ENCODE data around the gene C5AR2. TPM values are rescaled to one million over a fixed set of nuclear protein-coding genes. Genes with fewer than 3 reads are reported as not detected.

Gene C5AR2
- polyA plus RNA-seq, 1 of the 3 experiments (the other 2 are of a cell fraction): not detected

DNA sequence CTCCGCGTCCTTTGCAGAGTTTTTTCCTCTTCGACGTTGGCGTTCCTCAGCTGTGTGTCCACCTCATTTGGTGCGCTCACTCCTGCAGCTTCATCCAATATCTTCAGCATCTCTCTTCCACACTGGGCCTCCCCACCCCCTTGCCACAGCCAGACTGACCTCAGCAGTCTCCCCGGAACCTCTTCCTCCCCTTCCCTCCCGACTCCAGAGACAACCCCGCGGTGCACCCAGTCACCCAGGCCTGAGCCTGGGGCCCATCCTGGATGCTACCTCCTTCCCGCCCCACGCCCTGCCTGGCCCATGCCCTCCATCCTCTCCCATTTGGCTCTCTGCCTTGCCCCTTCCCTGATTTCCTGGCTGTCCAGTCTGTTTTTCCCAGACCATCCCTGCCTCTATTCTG lies 8.1 kb upstream of the C5AR2 start:
- peak; percentile 15 for DNase-seq
- no peaks in the 10 kb centered on the region for H3K4me1 ChIP-seq (ENCODE audit: control insufficient read depth in 1 of 2, insufficient read depth in 2 of 2, low read depth in 1 of 2, low read length in 1 of 2)
- no peaks in the 10 kb centered on the region for H4K20me1 ChIP-seq (ENCODE audit: insufficient read depth)
- H3K4me3 ChIP-seq (ENCODE audit: low read depth in 2 of 2, low read length in 1 of 2): no peak overlapping the region
- H3K27me3 ChIP-seq (ENCODE audit: insufficient read depth): no peaks in the 10 kb centered on the region
- WGBS (ENCODE audit: low lambda C conversion rate): 89% methylated on average over 12 of the region's 12 CpGs
- H2AFZ ChIP-seq (ENCODE audit: low read depth): no peak overlapping the region
- ChIA-PET POLR2A (no interaction called here), CTCF (interaction anchor here (0.7 to 3.6 kb wide), 2 partner anchors 21 to 25 kb away, joined by 3 to 17 read pairs; partner anchors contain the start of gene DHX34)
- no peaks in the 10 kb centered on the region for H3K9me2 ChIP-seq
- H3K79me2 ChIP-seq (ENCODE audit: insufficient read depth): no peaks in the 10 kb centered on the region
- no peak for TF ChIP-seq ELF1 (IDR thresholded peaks at IDR 0.05)
- no peak for TF ChIP-seq MXI1 (IDR thresholded peaks at IDR 0.05; ENCODE audit: low read depth, low read length)
- TF ChIP-seq, protein P1, sequence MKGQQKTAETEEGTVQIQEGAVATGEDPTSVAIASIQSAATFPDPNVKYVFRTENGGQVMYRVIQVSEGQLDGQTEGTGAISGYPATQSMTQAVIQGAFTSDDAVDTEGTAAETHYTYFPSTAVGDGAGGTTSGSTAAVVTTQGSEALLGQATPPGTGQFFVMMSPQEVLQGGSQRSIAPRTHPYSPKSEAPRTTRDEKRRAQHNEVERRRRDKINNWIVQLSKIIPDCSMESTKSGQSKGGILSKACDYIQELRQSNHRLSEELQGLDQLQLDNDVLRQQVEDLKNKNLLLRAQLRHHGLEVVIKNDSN (IDR thresholded peaks at IDR 0.05; ENCODE audit: borderline replicate concordance, low read depth): no peak
- TF ChIP-seq EZH2phosphoT487 (IDR thresholded peaks at IDR 0.05; ENCODE audit: borderline replicate concordance, low read depth): no peak
- TF ChIP-seq SIN3A (IDR thresholded peaks at IDR 0.05; ENCODE audit: borderline replicate concordance, low read depth, low read length): no peak
- TF ChIP-seq, protein P2, sequence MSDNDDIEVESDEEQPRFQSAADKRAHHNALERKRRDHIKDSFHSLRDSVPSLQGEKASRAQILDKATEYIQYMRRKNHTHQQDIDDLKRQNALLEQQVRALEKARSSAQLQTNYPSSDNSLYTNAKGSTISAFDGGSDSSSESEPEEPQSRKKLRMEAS (IDR thresholded peaks at IDR 0.05; ENCODE audit: low read depth): no peak
- no peak for TF ChIP-seq RFX5 (IDR thresholded peaks at IDR 0.05; ENCODE audit: low read length)
- TF ChIP-seq TCF12 (IDR thresholded peaks at IDR 0.05): no peak
- no peaks in the 10 kb centered on the region for H3K9me3 ChIP-seq
- H3K4me2 ChIP-seq: no peak overlapping the region
- no peaks in the 10 kb centered on the region for H3K36me3 ChIP-seq (replicated peaks in 1 of 2; ENCODE audit: control insufficient read depth in 1 of 2, insufficient read depth in 2 of 2, low read length in 1 of 2)
- no peak overlapping the region for H3K27ac ChIP-seq (ENCODE audit: low read depth in 2 of 2, low read length in 1 of 2)
- no peak overlapping the region for H3K9ac ChIP-seq
- H3F3A ChIP-seq (replicated peaks; ENCODE audit: insufficient read depth): no peaks in the 10 kb centered on the region

- Histone ChIP-seq H3K9me3 (no peaks in the 10 kb centered on the region), H4K20me1 (ENCODE audit: insufficient read depth) (no peaks in the 10 kb centered on the region), H3K36me3 (replicated peaks in 1 of 2; ENCODE audit: control insufficient read depth in 1 of 2, insufficient read depth in 2 of 2, low read length in 1 of 2) (no peaks in the 10 kb centered on the region), H3K4me1 (ENCODE audit: control insufficient read depth in 1 of 2, insufficient read depth in 2 of 2, low read depth in 1 of 2, low read length in 1 of 2) (no peaks in the 10 kb centered on the region), H2AFZ (ENCODE audit: low read depth) (no peak overlapping the region), H3K4me3 (ENCODE audit: low read depth in 2 of 2, low read length in 1 of 2) (no peak overlapping the region), H3F3A (replicated peaks; ENCODE audit: insufficient read depth) (no peaks in the 10 kb centered on the region), H3K27me3 (ENCODE audit: insufficient read depth) (no peaks in the 10 kb centered on the region), H3K27ac (ENCODE audit: low read depth in 2 of 2, low read length in 1 of 2) (no peak overlapping the region), H3K9ac (no peak overlapping the region), H3K4me2 (no peak overlapping the region), H3K79me2 (ENCODE audit: insufficient read depth) (no peaks in the 10 kb centered on the region), H3K9me2 (no peaks in the 10 kb centered on the region)
- POLR2A ChIA-PET: no interaction called here
- CTCF ChIA-PET: interaction anchor here (0.7 to 3.6 kb wide), 2 partner anchors 21 to 24 kb away, joined by 3 to 17 read pairs; partner anchors contain the start of gene DHX34
- DNase-seq: no peak
- no peak for TF ChIP-seq EZH2phosphoT487 (IDR thresholded peaks at IDR 0.05; ENCODE audit: borderline replicate concordance, low read depth)
- no peak for TF ChIP-seq CHD2 (IDR thresholded peaks at IDR 0.05; ENCODE audit: low read length, partially characterized antibody)
- TF ChIP-seq FOXM1 (IDR thresholded peaks at IDR 0.05; ENCODE audit: low read depth): no peak
- TF ChIP-seq, protein P2 (IDR thresholded peaks at IDR 0.05; ENCODE audit: low read depth): no peak
- TF ChIP-seq MEF2A (IDR thresholded peaks at IDR 0.05; ENCODE audit: borderline replicate concordance, low read depth): no peak
- no peak for TF ChIP-seq POLR2AphosphoS5 (IDR thresholded peaks at IDR 0.05; ENCODE audit: low read depth, low read length)
- TF ChIP-seq, protein P3, sequence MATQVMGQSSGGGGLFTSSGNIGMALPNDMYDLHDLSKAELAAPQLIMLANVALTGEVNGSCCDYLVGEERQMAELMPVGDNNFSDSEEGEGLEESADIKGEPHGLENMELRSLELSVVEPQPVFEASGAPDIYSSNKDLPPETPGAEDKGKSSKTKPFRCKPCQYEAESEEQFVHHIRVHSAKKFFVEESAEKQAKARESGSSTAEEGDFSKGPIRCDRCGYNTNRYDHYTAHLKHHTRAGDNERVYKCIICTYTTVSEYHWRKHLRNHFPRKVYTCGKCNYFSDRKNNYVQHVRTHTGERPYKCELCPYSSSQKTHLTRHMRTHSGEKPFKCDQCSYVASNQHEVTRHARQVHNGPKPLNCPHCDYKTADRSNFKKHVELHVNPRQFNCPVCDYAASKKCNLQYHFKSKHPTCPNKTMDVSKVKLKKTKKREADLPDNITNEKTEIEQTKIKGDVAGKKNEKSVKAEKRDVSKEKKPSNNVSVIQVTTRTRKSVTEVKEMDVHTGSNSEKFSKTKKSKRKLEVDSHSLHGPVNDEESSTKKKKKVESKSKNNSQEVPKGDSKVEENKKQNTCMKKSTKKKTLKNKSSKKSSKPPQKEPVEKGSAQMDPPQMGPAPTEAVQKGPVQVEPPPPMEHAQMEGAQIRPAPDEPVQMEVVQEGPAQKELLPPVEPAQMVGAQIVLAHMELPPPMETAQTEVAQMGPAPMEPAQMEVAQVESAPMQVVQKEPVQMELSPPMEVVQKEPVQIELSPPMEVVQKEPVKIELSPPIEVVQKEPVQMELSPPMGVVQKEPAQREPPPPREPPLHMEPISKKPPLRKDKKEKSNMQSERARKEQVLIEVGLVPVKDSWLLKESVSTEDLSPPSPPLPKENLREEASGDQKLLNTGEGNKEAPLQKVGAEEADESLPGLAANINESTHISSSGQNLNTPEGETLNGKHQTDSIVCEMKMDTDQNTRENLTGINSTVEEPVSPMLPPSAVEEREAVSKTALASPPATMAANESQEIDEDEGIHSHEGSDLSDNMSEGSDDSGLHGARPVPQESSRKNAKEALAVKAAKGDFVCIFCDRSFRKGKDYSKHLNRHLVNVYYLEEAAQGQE (IDR thresholded peaks at IDR 0.05; ENCODE audit: low read depth, low read length): no peak
- TF ChIP-seq RXRA (IDR thresholded peaks at IDR 0.05; ENCODE audit: borderline replicate concordance, low read depth): no peak
- TF ChIP-seq, protein P4, sequence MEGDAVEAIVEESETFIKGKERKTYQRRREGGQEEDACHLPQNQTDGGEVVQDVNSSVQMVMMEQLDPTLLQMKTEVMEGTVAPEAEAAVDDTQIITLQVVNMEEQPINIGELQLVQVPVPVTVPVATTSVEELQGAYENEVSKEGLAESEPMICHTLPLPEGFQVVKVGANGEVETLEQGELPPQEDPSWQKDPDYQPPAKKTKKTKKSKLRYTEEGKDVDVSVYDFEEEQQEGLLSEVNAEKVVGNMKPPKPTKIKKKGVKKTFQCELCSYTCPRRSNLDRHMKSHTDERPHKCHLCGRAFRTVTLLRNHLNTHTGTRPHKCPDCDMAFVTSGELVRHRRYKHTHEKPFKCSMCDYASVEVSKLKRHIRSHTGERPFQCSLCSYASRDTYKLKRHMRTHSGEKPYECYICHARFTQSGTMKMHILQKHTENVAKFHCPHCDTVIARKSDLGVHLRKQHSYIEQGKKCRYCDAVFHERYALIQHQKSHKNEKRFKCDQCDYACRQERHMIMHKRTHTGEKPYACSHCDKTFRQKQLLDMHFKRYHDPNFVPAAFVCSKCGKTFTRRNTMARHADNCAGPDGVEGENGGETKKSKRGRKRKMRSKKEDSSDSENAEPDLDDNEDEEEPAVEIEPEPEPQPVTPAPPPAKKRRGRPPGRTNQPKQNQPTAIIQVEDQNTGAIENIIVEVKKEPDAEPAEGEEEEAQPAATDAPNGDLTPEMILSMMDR (IDR thresholded peaks at IDR 0.05): no peak
- TF ChIP-seq RFX5 (IDR thresholded peaks at IDR 0.05; ENCODE audit: low read length): no peak
- TF ChIP-seq PBX3 (IDR thresholded peaks at IDR 0.05): no peak
- TF ChIP-seq ELF1 (IDR thresholded peaks at IDR 0.05): no peak
- TF ChIP-seq EP300 (IDR thresholded peaks at IDR 0.05; ENCODE audit: borderline replicate concordance in 1 of 2, low read depth in 1 of 2, low read length in 1 of 2): no peak
- WGBS (ENCODE audit: low lambda C conversion rate): 62% methylated on average over 9 of the region's 9 CpGs
Measured at GRCh38 chr19:47324502-47324901, 7.5 kb upstream of the C5AR2 start.

All from SK-N-SH (cell line).